Body of pancreas (tissue), 4 donors: ENCODE measurements around the gene CNTNAP1.

Experiments used
- POLR2A ChIP-seq, 3 donors: fragments of 450-650 bp; IDR thresholded peaks; one replicate each; pipeline ENCODE4 v1.6.1; 2016; ENCODE audit warnings: antibody characterized with exemption in 3 of 3, mild to moderate bottlenecking in 2 of 3
- TF ChIP-seq, protein P1 (sequence below), 7 experiments: fragments of 450-650 bp in 4 of 7; fragments of 200-600 bp in 3 of 7; sonication (generic) in 3 of 7; IDR thresholded peaks; one replicate each; pipeline ENCODE4 v1.5.1; 2016 to 2019; ENCODE audit warnings: antibody characterized with exemption in 7 of 7

DNA sequence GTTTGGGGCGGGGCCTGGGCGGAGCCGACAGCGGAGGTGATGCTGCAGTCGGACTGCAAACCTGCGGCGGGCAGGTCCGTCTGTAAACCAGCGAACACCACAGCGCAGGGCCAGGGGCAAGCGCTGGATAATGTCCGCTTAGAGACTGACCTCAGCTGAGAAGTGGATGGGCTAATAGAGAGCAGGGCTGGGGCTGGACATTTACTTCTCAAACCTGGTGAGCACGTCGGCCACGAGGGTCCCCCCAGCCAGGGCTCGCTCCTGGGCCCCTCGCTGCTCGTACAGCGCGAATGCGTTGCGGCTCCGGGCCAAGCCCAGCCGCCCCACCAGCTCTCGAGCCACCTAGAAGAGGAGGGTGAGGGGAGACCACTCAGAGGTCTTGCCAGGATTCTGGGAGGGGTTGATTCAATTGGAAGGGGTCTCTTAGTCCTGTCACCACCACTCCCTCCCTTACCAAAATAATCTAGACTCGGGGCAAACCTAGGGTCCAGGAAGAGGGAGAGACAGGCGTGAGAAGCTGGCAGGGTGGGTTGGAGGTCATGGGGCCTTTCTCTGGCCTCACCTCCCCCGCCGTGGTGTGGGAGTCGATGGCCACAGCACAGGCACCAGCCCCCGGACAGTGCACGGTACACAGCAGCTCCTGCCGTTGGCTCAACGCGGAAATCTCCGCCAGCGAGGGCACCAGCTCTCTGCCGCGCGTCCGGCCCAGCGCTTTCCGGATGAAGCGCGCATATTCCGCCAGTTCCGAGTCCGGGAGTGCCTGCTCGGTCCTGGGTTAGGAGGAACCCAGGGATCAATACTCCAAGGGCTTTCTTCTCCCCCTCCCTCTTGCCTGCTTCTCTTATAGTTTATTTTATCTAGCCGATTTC lies 11.3 kb upstream of the CNTNAP1 start:
- TF ChIP-seq POLR2A (IDR thresholded peaks at IDR 0.05): peak in 1 of 3 donors; percentile 18
- TF ChIP-seq, protein P1, sequence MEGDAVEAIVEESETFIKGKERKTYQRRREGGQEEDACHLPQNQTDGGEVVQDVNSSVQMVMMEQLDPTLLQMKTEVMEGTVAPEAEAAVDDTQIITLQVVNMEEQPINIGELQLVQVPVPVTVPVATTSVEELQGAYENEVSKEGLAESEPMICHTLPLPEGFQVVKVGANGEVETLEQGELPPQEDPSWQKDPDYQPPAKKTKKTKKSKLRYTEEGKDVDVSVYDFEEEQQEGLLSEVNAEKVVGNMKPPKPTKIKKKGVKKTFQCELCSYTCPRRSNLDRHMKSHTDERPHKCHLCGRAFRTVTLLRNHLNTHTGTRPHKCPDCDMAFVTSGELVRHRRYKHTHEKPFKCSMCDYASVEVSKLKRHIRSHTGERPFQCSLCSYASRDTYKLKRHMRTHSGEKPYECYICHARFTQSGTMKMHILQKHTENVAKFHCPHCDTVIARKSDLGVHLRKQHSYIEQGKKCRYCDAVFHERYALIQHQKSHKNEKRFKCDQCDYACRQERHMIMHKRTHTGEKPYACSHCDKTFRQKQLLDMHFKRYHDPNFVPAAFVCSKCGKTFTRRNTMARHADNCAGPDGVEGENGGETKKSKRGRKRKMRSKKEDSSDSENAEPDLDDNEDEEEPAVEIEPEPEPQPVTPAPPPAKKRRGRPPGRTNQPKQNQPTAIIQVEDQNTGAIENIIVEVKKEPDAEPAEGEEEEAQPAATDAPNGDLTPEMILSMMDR (IDR thresholded peaks at IDR 0.05): no peak
